Effector CD4-positive, alpha-beta T cell (primary cell): Measurements from ENCODE around the gene GIGYF2.

Experiments
- DNase-seq: peaks from one replicate; pipeline ENCODE4 v3.0.0-alpha.2; 2020

Gene GIGYF2

DNA sequence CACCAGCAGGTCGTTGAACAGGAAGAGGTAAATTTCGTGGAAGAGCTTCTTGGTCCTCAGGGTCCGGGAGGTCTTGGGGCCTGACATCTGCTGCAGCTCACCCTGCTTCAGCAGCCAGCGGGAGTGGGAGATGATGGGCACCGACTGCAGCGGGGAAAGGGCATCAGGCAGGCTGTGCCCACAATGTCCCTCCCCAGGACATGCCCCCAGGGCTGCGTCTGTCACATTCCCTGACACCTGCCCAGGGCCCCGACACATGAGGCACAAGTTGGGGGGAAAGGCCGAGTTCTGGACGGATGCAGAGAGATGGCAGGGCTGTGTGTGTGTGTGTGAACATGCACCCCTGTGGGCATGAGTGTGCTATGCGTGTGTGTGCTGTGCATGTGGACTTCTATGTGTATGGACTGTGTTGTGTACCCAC lies 186.9 kb downstream of the GIGYF2 start:
- no peak for DNase-seq

DNA sequence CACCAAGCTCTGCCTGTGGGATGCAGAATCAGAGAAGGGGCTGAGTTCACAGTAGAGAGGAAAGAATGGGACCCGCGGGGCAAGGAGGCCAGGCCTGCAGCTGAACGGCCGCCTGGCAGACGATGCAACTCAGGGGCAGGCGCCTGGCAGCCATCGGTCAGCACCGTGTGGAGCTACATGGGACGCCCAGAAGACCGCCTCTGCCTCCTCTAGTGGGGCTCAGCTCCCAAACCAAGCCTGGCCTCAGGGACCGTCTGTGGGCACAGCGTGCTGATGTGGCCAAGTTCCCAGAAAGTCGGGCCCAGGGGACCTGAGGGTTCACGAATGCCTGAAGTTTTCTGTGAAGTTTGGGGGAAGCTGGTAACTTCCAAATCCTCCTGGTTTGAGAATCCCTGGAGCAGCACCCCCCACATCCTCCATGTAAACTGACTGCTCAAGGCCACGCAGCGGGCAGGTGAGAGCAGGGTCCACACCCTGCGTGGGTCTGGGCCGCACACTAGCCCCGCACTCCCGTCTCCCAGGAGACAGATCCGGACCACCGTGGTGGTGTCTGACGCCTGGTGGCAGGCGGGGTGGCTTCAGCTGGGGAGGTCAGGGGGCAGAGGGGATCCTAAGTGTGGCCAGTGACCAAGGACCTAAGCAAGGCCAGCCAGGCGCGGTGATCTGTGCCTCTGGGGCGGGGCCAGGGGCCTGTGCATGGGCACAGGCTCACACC lies 187.6 kb downstream of the GIGYF2 start:
- no peak for DNase-seq

DNA sequence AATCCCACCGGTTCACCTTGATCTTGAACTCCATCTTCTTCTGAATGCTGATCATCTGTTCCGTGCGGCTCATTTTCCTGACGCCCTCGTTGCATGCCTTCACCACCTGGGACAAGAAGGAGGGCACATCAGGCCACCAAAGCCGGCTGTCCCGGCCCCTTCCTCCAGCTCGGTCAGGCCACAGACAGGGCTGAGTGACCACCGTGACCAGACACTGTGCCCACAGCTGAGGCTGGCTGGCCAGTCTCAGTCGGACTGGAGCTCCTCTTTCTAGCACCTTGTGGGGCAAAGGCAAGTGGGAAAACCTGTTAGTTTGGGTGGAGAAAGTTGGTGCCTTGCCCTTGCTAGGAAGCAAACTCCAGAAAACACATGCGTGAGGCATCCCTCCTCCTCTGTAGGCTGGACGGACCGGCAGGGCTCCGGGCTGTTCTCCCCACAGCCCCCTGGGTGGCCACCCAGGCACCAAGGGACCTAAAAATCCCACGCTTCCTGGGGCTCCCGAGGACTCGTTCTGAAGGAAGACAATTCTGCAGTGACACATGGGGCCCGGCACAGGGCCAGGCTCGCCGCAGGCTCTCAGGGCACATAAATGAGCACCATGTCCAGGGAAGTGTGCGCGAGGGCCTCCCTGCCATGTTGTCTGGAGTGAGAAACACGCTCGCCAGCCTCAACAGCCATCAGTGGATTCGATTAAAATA lies 188.3 kb downstream of the GIGYF2 start:
- no peak for DNase-seq

DNA sequence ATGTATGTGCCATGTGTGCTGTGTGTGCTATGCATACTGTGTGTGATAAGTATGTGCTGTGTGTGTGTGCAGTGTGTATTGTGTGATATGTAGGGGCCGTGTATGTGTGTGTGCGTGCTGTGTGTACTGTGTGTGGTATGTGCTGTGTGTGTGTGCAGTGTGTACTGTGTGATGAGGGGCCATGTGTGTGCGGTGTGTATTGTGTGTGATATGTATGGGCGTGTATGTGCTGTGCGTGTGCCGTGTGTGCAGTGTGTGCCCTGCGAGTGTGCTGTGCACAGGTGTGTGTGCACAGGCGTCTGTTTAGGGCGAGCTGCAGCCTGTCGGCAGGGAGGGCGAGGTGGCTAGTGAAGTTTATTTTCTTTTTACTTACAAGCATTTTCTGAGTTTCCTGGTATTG lies 189.0 kb downstream of the GIGYF2 start:
- no peak for DNase-seq

DNA sequence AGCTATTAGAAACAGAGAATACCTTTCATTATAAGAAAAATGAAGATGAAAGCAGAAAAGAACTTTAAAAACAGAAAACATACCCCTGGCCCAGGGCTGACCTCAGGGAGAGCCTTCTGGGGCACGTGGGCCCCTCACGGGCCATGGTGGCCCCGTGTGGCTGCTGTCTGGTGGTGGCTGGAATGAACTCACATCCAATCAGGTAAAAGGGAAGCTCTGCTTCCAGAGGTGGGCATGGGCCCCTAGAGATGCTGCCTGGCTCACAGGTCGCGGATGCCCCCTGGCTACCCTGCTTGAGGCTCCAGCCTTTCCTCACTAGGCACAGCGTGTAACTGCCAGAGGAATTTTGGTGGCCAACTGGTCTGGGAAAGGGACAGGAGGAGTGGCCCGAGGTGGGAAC lies 189.5 kb downstream of the GIGYF2 start:
- DNase-seq, result no peak

DNA sequence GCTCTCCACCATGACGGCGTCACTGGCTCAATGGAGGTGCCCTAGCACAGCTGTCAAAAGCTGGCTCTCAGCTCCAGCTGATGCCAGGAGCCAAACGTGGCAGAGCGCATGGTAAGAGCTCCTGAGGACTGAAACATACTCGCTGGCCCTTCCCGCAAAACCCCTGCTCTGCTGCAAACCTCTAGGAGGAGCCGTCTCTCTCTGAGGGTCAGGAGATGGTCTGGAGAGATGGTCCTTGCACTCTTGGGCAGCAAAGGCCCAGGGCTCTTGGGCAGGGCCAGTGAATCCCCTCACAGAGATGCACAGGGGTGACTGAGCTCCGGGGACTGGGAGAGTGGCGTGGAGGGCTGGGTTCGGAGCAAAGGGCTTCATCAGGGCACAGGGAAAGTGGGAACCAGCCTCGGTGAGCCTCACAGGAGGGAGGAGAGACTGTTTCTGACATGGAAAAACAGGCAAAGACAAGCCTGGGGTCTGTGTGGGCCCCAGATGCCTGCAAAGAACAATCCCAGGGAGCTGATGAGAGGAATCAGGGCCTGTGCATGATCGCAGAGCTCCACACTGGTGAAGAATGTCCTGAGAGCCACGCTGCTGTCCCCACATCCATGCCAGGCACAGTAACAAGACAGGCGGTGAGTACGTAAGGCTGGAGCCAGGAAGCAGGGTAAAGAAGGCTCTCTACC lies 190.2 kb downstream of the GIGYF2 start:
- DNase-seq, result no peak

DNA sequence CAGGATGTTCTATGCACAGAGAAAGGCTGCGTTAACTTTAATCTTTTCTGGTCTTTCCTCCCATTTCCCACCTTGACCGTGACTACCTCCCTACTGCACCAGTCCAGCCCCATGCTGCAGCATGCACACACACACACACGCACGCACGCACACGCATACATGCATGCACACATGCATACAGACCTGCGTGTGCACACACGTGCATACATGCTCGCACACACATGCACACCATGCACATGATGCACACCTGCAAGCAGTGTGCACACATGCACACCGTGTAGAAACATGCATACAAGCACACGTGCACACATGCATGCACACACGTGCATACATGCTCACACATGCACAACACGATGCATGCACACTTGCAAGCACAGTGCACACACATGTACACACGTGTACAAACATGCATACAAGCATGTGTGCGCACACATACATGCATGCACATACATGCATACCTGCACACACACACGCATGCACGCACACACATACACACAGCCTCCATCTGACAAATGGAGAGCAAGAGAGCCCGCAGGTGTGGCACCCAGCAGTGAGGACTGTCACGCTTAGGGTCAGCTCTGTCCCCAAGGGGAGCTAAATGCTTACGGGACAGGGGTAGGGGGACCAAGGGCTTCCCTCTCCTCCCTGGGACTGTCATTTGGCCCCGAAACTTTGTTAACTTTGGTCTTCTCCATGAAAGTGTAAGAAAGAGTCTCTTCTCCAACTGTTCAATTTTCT lies 191.1 kb downstream of the GIGYF2 start:
- DNase-seq, result no peak

DNA sequence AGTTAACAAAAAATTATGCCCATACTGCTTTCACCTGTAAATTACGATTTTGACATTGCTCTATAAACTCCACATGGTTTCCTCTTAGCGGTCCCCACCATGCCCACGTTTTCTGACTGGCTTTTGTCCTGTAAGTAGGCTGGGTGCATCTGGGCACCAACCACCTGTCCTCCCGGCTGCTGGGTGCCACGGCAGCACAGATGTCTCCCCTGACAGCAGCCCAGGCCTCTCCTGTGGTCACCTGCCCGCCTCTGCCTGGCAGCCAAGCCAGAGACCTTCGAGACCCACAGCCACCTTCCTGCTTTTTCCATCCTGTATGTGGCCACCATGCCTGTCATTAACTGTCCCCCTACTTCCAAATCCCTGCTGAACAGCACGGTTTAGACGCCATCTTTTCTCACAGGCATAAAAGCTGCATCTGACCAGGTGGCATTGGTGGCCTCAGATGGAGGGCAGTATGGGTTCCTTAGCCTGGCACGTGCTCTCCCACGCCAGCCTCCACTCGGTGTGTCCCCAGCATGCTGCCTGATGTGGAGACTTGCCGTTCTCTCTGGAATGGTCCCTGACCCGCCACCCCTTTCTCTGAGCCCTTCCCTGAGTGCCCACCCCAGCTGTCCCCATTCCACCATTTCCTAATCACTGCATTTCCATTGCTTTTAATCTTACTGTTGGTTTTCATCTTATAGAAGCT lies 191.9 kb downstream of the GIGYF2 start:
- DNase-seq, result no peak

DNA sequence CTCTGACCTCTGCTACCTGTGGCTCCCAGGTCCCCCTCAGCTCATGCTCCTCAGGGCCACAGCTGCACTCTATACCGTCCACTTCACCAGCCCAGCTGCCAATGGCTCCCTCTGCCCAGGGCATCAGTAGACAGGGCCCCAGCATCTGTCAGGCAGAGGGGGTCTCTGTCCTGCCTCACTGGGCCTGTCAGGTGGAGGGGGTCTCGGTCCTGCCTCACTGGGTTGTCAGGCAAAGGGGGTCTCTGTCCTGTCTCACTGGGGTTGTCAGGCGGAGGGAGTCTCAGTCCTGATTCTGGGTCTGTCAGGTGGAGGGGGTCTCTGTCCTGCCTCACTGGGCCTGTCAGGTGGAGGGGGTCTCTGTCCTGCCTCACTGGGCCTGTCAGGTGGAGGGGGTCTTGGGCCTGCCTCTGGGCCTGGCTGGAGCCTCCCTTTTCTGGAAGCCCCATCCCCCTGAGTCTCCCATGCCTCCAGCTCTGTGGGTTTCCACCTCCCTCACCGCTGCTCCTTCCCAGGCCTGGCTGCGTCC lies 192.8 kb downstream of the GIGYF2 start:
- DNase-seq, result no peak

DNA sequence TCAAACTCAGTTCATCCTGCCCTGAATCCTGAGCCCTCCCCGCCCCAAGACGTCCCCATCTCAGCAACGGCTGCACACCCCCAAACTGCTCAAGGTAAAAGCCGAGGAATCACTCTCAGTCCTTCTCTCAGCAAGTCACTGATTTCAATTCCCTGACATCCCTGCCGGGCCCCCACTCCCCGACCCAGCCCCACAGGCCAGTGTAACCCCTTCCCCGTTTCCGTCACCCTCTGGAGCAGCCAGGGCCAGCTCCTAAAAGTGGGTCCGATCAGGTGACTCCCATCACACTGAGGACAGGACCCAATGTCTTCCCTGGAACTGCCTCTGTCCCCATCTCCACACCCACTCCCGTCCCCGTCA lies 193.4 kb downstream of the GIGYF2 start:
- DNase-seq, result no peak

DNA sequence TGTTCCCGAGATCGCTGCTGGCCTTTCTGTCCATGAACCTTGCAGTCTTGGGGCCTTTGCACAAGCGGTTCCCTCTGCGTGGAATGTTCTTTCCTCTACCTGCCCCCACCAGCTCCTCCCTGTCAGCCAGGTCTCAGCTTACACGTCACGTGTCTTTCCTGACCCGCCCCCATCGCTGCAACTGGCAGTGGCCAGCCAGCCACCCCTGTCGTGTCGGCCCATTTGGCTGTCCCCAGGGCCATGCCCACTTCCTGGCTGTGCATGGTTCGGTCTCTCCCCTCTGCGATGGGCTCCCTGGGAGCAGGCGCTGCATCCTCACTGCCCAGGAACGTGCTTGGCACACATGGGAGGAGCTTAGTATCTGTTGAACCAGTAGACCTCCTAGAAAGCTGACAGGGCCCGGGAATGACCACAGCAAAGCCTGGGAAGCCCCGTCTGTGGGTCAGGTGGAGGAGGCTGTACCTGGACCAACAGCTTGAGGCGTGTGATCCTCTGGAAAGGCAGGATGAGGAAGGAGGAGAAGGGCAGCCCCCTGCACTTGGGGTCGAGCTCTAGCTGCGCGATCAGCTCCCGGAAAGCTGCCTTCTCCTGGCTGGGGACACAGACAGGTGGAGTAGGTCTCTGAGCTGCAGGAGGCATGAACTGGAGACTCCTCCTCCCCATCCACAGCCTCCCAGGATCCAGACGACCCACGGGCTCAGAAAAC lies 193.9 kb downstream of the GIGYF2 start:
- DNase-seq, result no peak

DNA sequence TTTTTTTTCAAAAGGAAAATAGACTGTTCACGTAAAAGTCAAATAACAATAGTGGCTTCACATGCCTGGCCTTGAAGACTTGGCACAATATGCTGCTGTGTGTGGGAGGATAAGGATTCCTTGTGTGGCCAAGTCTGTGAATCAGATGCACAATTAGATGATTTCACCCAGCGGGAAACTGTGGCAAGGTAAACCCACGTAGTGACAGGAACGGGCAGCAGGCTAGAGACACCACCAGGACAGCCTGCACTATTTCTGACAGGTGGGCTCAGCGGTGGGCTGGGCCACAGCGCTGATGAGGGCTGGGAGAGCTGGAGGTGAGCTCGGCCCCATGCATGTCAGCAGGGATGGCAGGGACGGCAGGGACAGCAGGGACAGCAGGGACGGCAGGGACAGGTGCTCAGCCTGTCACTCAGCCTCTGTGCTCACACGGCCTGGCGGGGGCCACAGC lies 194.5 kb downstream of the GIGYF2 start:
- DNase-seq, result no peak

DNA sequence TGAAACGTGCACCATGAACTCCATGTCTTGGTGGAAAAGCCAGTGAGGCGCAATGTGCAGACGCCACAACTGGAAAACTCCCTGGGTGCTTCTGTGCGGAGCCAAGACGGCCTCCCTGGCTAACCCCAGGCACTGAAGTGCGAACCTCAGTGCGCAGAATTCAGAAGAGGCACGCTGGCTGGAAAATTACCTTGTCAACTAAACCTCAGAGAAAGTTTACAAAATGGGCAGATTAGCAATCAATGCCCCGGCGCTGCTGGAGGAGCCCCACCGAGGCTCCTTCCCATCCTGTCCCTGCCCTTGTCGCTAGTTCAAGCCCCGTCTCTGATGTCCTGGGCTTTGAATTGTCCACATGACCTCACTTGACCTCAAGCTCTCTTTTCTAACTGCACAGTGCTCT lies 195.1 kb downstream of the GIGYF2 start:
- no peak for DNase-seq

DNA sequence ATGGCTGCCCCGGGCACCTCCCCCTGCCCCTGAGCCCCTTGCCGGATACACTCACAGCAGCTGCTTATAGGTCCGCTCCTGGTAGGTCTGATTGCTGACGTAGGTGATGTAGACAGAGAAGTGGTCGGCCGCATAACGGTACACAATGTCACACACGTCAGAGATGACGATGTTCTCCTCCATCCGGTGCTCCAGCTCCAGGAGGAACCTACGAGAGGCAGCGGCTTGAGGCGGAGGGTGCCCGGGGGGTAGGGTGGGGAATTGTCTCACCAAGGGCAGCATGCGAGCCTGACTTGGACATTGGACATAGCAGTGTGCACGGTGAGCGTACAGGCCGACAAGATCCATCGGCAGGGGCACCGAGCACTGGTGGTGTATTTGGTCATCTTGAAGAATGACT lies 195.7 kb downstream of the GIGYF2 start:
- no peak for DNase-seq

DNA sequence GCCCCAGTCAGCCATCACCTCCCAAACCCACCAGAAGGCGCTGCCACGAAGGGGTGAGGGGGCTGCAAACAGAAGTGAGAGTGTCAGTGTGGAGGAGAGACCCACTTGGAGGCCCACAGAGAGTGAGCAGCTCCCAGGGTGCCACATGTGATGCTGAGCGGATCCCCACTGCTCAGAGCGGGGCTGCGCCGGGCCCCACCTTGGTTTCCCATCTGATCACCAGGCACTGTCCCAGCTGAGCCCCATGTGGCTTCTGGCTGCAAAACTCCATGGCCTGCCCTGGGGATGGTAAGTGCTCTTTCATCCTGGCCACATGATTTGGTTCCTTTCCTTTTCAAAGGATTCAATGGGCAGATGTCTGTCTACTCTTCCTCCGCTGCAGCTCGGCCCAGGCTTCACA lies 196.7 kb downstream of the GIGYF2 start:
- DNase-seq, result no peak

DNA sequence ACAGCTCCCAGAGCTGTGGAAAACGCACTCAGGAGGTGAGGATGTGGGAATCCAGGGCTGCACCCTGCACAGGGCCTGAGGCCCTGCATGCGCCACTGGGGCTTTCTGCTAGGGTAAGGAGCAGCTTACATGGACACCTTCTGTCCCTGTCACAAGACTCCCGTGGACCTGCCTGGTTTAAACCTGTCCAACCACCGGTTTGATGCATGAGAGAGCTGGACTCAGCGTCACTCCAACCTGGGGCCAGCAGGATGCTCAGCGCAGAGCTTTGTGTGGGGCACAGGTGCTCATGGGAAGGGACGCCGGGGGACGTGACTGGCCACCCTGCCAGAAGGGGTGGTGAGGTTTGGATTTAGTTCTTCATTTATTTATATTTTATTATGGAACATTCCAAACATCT lies 197.1 kb downstream of the GIGYF2 start:
- DNase-seq, result no peak

DNA sequence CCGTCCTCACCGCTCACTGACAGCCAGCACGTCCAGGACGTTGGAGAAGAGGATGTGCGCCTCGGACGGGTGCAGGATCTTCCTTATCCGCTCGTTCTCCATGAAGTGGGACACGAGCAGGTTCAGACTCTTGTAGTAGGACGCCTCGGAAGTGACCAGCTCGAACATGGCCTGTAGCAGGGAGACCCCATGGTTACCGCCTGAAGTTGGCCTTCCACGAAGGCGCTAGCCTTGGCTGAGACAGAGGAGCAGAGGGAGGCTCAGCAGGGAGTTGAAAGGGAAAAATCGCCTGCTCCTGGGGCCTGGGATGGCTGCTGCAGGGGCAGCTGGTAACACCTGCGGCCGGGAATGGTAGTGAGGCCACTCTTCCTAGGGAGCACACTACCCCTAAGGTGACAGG lies 197.6 kb downstream of the GIGYF2 start:
- no peak for DNase-seq

DNA sequence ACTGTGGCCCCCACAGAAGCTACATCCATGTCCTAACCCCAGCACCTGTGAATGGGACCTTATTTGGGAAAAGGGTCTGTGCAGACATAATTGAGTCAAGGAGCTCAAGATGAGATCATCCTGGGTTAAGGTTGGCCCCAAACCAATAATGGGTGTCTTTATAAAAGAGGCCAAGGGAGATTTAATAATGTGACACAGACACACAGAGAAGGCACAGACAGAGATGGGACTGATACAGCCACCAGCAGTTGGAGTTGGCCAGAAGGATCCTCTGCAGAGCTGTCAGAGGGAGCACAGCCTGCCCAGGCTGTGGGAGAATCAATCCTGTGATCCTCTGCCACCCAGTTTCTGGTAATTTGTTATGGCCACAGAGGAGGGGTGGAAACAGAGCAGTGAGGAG lies 199.0 kb downstream of the GIGYF2 start:
- no peak for DNase-seq

DNA sequence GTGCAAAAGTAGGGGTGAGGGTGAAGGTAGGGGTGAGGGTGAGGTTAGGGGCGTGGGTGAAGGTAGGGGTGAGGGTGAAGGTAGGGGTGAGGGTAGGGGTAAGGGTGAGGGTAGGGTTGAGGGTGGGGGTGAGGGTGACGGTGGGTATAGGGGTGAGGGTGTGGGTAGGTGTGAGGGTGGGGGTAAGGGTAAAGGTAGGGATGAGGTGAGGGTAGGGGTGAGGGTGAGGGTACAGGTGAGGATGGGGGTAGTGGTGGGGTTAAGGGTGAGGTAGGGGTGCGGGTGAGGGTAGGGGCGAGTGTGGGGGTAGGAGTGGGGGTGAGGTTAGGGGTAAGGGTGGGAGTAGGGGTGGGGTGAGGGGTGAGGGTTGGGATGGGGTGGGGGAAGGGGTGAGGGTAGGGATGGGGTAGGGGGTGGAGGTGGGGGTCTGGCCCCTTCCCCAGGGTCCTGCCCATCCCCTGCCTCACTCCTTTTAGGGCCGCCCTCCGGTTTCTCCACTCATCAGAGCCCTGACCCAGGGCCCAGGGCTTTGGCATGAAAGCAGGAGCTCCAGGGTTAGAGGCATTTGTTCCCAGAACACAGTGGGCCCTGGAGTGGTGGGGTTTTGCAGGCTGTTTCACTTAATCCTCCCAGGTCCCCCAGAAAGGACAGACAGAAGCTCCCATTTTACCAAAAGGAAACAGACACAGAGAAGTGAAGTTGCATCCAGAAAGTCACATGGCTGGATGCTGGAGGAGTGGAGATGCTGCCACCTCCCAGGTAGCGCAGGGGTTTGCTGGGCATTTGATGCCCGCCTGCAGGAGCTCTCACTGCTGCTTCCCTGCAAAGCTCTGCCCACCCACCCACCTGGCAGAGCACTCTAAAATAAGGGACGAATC lies 199.8 kb downstream of the GIGYF2 start:
- DNase-seq, result no peak

DNA sequence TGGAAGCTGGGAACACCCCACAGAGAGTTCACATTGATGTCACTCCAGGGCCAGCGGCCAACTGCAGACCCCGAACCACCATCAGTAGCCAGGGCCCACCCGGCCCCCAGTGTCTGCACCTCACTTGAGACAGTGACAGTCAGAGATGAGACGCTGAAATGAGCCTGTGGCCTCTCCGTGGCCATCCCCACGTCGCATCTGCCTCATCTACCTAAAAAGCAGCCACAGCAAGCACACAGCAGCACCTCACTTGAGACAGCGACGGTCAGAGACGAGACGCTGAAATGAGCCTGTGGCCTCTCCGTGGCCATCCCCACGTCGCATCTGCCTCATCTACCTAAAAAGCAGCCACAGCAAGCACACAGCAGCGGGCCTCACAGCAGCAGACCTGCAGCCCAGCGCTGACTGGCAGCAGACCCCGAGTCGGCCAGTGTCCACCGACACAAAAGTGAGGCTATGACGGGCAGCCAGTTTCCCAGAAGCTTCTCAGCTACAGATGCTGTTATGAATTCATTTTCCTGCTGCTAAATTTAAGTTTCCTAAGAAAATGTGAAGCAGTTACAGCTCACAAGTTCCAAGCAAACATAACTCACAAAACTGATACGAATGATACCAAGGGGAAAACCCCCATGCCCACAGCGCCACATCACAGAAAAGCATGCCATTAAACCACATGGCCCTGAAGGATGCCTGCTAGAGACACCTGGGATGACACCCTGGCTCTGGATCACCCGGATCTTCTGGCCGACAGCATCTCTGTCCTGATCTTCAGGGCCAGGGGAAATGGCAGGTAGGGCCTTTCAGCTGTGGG lies 200.7 kb downstream of the GIGYF2 start:
- no peak for DNase-seq
